ENCODE data around the gene SART3.
"Not testable (repeated sequence)": the region's sequence is repeated elsewhere in the genome, so short reads cannot be mapped to it uniquely, and the experiment has no call there.

Gene SART3

GRCh38 chr12:108559748-108560147, 1.2 kb downstream of the SART3 start:
- H3K9ac ChIP-seq (ENCODE audit: low read length in 2 of 2) = peak overlapping the region; percentile 43 to 98
- H3K27me3 ChIP-seq (ENCODE audit: control insufficient read depth in 1 of 2, insufficient read depth in 2 of 2, low read length in 2 of 2) = no peaks in the 10 kb centered on the region
- peaks cover 8% of the 10 kb centered on the region in 2 donors for H3K36me3 ChIP-seq (ENCODE audit: control insufficient read depth in 2 of 2, insufficient read depth in 2 of 2, low read length in 2 of 2)
- peaks cover 50% of the 10 kb centered on the region for H3K4me1 ChIP-seq (ENCODE audit: control insufficient read depth, insufficient read depth, low read length)
- no peaks in the 10 kb centered on the region for H3K9me3 ChIP-seq (ENCODE audit: control insufficient read depth in 2 of 2, low read length in 2 of 2)
- peak overlapping the region; percentile 100 for H3K4me3 ChIP-seq (ENCODE audit: low read length in 2 of 2)
- H3K27ac ChIP-seq (ENCODE audit: low read length) = no peak overlapping the region

- Histone ChIP-seq H3K9ac (ENCODE audit: low read length in 2 of 2) (no peak overlapping the region), H3K4me3 (ENCODE audit: low read length in 2 of 2) (peak overlapping the region in 1 of 2 donors; percentile 100), H3K27ac (ENCODE audit: low read length) (no peak overlapping the region), H3K4me1 (ENCODE audit: control insufficient read depth, insufficient read depth, low read length) (peaks cover 47% of the 10 kb centered on the region), H3K27me3 (ENCODE audit: control insufficient read depth in 1 of 2, insufficient read depth in 2 of 2, low read length in 2 of 2) (no peaks in the 10 kb centered on the region), H3K36me3 (ENCODE audit: control insufficient read depth in 2 of 2, insufficient read depth in 2 of 2, low read length in 2 of 2) (peaks cover 2 to 3% of the 10 kb centered on the region in 2 donors), H3K9me3 (ENCODE audit: control insufficient read depth in 2 of 2, low read length in 2 of 2) (no peaks in the 10 kb centered on the region)
These were observed 1.8 kb downstream of the SART3 start for GRCh38 chr12:108559007-108559655.

- not testable (repeated sequence) for H3K27me3 ChIP-seq (ENCODE audit: control insufficient read depth in 1 of 2, insufficient read depth in 2 of 2, low read length in 2 of 2); H3K9me3 ChIP-seq (ENCODE audit: control insufficient read depth in 2 of 2, low read length in 2 of 2); H3K9ac ChIP-seq (ENCODE audit: low read length in 2 of 2); H3K36me3 ChIP-seq (ENCODE audit: control insufficient read depth in 2 of 2, insufficient read depth in 2 of 2, low read length in 2 of 2); H3K27ac ChIP-seq (ENCODE audit: low read length); H3K4me3 ChIP-seq (ENCODE audit: low read length in 2 of 2)
- H3K4me1 ChIP-seq (ENCODE audit: control insufficient read depth, insufficient read depth, low read length) = peaks cover 31% of the 10 kb centered on the region
These were observed 5.6 kb downstream of the SART3 start for GRCh38 chr12:108555383-108555782.

GRCh38 chr12:108553799-108554198, 7.2 kb downstream of the SART3 start:
- Histone ChIP-seq H3K9ac (ENCODE audit: low read length in 2 of 2) (no peak overlapping the region), H3K27me3 (ENCODE audit: control insufficient read depth in 1 of 2, insufficient read depth in 2 of 2, low read length in 2 of 2) (no peaks in the 10 kb centered on the region), H3K36me3 (ENCODE audit: control insufficient read depth in 2 of 2, insufficient read depth in 2 of 2, low read length in 2 of 2) (peaks cover 2 to 6% of the 10 kb centered on the region in 2 donors), H3K27ac (ENCODE audit: low read length) (no peak overlapping the region), H3K9me3 (ENCODE audit: control insufficient read depth in 2 of 2, low read length in 2 of 2) (no peaks in the 10 kb centered on the region), H3K4me3 (ENCODE audit: low read length in 2 of 2) (no peak overlapping the region), H3K4me1 (ENCODE audit: control insufficient read depth, insufficient read depth, low read length) (peaks cover 17% of the 10 kb centered on the region)

DNA sequence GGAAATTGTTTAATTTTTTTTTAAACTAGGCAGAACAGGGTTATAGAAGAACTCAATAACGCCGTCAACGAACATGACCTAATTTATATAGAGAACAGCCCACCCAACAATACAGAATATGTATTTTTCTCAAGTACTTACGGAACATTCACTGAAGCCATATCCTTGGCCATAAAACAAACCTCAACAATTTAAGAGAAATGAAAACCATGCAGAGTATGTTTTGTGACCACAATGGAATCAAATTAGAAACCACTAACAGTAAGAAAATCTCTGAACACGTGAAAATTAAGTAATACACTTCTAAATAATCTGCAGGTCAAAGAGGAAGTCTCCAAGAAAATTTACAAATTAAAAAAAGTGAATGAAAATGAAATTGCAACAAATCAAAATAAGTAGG, 9.4 kb downstream of the SART3 start:
- no peak overlapping the region for H3K27ac ChIP-seq (ENCODE audit: low read length)

DNA sequence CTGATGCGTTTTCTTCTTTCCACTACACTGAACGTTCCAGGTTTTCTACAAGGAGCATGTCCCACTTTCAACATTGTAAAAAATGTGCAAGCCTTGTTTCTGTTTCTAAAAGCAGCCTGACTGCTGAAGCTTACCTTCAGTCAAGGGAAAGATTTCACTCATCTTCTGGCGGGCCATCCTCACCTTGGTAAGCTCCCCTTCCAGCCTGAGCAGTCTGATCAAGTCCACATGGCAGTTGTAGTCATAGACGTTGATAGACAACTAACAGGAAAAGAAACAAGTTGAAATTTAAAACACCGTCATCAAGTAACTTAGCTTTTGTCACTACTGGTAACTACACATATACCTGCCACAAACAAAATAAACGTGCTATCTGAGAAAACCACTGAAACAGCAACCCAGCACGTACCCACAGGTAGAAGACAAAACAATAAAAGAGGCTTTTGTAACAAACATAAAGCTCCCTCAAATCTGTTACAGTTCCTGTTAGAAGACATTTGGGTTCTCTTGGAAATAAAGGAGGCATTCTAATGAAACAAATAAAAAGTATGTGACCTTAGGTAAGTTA, 11.9 kb downstream of the SART3 start:
- Histone ChIP-seq H3K27me3 (ENCODE audit: control insufficient read depth in 1 of 2, insufficient read depth in 2 of 2, low read length in 2 of 2) (no peaks in the 10 kb centered on the region), H3K4me1 (ENCODE audit: control insufficient read depth, insufficient read depth, low read length) (no peaks in the 10 kb centered on the region), H3K27ac (ENCODE audit: low read length) (no peak overlapping the region), H3K9me3 (ENCODE audit: control insufficient read depth in 2 of 2, low read length in 2 of 2) (no peaks in the 10 kb centered on the region), H3K36me3 (ENCODE audit: control insufficient read depth in 2 of 2, insufficient read depth in 2 of 2, low read length in 2 of 2) (peaks cover 23 to 30% of the 10 kb centered on the region in 2 donors), H3K9ac (ENCODE audit: low read length in 2 of 2) (no peak overlapping the region), H3K4me3 (ENCODE audit: low read length in 2 of 2) (no peak overlapping the region)

More for the DNA sequence above, 9.4 kb downstream of the SART3 start:
- Histone ChIP-seq H3K36me3 (ENCODE audit: control insufficient read depth in 2 of 2, insufficient read depth in 2 of 2, low read length in 2 of 2) (peaks cover 13 to 15% of the 10 kb centered on the region in 2 donors), H3K27me3 (ENCODE audit: control insufficient read depth in 1 of 2, insufficient read depth in 2 of 2, low read length in 2 of 2) (no peaks in the 10 kb centered on the region), H3K4me1 (ENCODE audit: control insufficient read depth, insufficient read depth, low read length) (no peaks in the 10 kb centered on the region), H3K9ac (ENCODE audit: low read length in 2 of 2) (no peak overlapping the region), H3K4me3 (ENCODE audit: low read length in 2 of 2) (no peak overlapping the region), H3K9me3 (ENCODE audit: control insufficient read depth in 2 of 2, low read length in 2 of 2) (no peaks in the 10 kb centered on the region)

- Histone ChIP-seq H3K9me3 (ENCODE audit: control insufficient read depth in 2 of 2, low read length in 2 of 2) (no peaks in the 10 kb centered on the region), H3K27me3 (ENCODE audit: control insufficient read depth in 1 of 2, insufficient read depth in 2 of 2, low read length in 2 of 2) (no peaks in the 10 kb centered on the region), H3K4me3 (ENCODE audit: low read length in 2 of 2) (no peak overlapping the region), H3K36me3 (ENCODE audit: control insufficient read depth in 2 of 2, insufficient read depth in 2 of 2, low read length in 2 of 2) (peaks cover 31 to 41% of the 10 kb centered on the region in 2 donors), H3K9ac (ENCODE audit: low read length in 2 of 2) (no peak overlapping the region), H3K4me1 (ENCODE audit: control insufficient read depth, insufficient read depth, low read length) (no peaks in the 10 kb centered on the region), H3K27ac (ENCODE audit: low read length) (no peak overlapping the region)
These were observed 13.3 kb downstream of the SART3 start for GRCh38 chr12:108547686-108548085.

DNA sequence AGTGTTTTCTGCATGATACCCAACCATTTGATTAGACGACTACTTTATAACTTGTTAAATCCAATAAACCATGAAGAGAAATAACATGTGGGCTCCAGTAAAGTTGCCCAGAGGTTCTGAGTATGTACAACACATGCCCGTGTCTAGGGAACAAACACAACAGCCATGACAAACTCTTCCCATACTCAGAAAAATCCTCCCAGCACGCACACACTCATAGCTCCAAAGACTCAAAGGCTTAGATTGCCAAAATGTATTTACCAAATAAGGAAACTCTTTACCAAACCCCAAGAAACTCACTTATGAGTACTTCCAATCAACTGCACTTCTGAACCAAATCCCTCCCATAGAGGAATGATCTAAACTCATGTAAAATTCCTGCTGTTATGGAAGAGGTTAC, 17.3 kb downstream of the SART3 start:
- Histone ChIP-seq H3K36me3 (ENCODE audit: control insufficient read depth in 2 of 2, insufficient read depth in 2 of 2, low read length in 2 of 2) (peaks cover 35 to 46% of the 10 kb centered on the region in 2 donors), H3K9ac (ENCODE audit: low read length in 2 of 2) (no peak overlapping the region), H3K27me3 (ENCODE audit: control insufficient read depth in 1 of 2, insufficient read depth in 2 of 2, low read length in 2 of 2) (no peaks in the 10 kb centered on the region), H3K4me1 (ENCODE audit: control insufficient read depth, insufficient read depth, low read length) (no peaks in the 10 kb centered on the region), H3K27ac (ENCODE audit: low read length) (no peak overlapping the region), H3K4me3 (ENCODE audit: low read length in 2 of 2) (no peak overlapping the region), H3K9me3 (ENCODE audit: control insufficient read depth in 2 of 2, low read length in 2 of 2) (no peaks in the 10 kb centered on the region)

DNA sequence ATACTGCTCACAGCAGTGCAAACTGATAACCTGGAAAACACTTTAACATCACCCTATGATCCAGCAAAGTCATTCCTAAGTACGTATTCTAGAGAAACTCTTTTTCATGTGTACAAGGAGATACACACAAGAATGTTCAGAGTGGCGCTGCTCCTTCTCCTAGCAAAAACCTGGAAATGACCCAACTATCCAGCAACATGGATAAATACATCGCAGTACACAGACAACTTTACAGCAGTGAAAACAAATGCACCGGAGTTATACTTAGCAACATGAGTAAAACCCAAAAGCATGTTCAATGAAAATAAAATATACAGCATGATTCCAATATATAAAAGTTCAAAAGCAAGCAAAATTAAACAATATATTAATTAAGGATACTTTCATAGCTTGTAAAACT, 18.7 kb downstream of the SART3 start:
- Histone ChIP-seq H3K9ac (ENCODE audit: low read length in 2 of 2) (no peak overlapping the region), H3K27me3 (ENCODE audit: control insufficient read depth in 1 of 2, insufficient read depth in 2 of 2, low read length in 2 of 2) (no peaks in the 10 kb centered on the region), H3K4me1 (ENCODE audit: control insufficient read depth, insufficient read depth, low read length) (no peaks in the 10 kb centered on the region), H3K9me3 (ENCODE audit: control insufficient read depth in 2 of 2, low read length in 2 of 2) (no peaks in the 10 kb centered on the region), H3K27ac (ENCODE audit: low read length) (no peak overlapping the region), H3K4me3 (ENCODE audit: low read length in 2 of 2) (no peak overlapping the region), H3K36me3 (ENCODE audit: control insufficient read depth in 2 of 2, insufficient read depth in 2 of 2, low read length in 2 of 2) (peaks cover 38 to 41% of the 10 kb centered on the region in 2 donors)

GRCh38 chr12:108538616-108539195, 22.3 kb downstream of the SART3 start:
- H3K36me3 ChIP-seq (ENCODE audit: control insufficient read depth in 2 of 2, insufficient read depth in 2 of 2, low read length in 2 of 2) = peaks cover 43 to 53% of the 10 kb centered on the region in 2 donors
- H3K27me3 ChIP-seq (ENCODE audit: control insufficient read depth in 1 of 2, insufficient read depth in 2 of 2, low read length in 2 of 2) = no peaks in the 10 kb centered on the region
- H3K4me3 ChIP-seq (ENCODE audit: low read length in 2 of 2) = no peak overlapping the region
- H3K4me1 ChIP-seq (ENCODE audit: control insufficient read depth, insufficient read depth, low read length) = no peaks in the 10 kb centered on the region
- no peak overlapping the region for H3K27ac ChIP-seq (ENCODE audit: low read length)
- no peak overlapping the region for H3K9ac ChIP-seq (ENCODE audit: low read length in 2 of 2)
- H3K9me3 ChIP-seq (ENCODE audit: control insufficient read depth in 2 of 2, low read length in 2 of 2) = no peaks in the 10 kb centered on the region

GRCh38 chr12:108538146-108538545, 22.8 kb downstream of the SART3 start:
- no peaks in the 10 kb centered on the region for H3K9me3 ChIP-seq (ENCODE audit: control insufficient read depth in 2 of 2, low read length in 2 of 2)
- H3K4me1 ChIP-seq (ENCODE audit: control insufficient read depth, insufficient read depth, low read length) = no peaks in the 10 kb centered on the region
- H3K9ac ChIP-seq (ENCODE audit: low read length in 2 of 2) = no peak overlapping the region
- H3K27ac ChIP-seq (ENCODE audit: low read length) = no peak overlapping the region
- H3K4me3 ChIP-seq (ENCODE audit: low read length in 2 of 2) = no peak overlapping the region
- H3K27me3 ChIP-seq (ENCODE audit: control insufficient read depth in 1 of 2, insufficient read depth in 2 of 2, low read length in 2 of 2) = no peaks in the 10 kb centered on the region
- peaks cover 39 to 52% of the 10 kb centered on the region in 2 donors for H3K36me3 ChIP-seq (ENCODE audit: control insufficient read depth in 2 of 2, insufficient read depth in 2 of 2, low read length in 2 of 2)

Data from stomach smooth muscle (tissue), 2 donors.